GM23338 (cell line): ENCODE data around the gene NUDT5. TPM values are rescaled to one million over a fixed set of nuclear protein-coding genes. Genes with fewer than 3 reads are reported as not detected.

Experiments used
- ATAC-seq: fragments of 200-7000 bp; cut with Tn5 transposase; 3 replicates; pipeline ENCODE4 v1.9.1; 2020
- DNase-seq: peaks from one replicate; pipeline ENCODE4 v3.0.0-alpha.2; 2015; ENCODE audit warnings: low spot score
- H2AFZ ChIP-seq: fragments of 200-600 bp; sonication (generic); 2 replicates; pipeline ENCODE4 v1.8.0; 2016; ENCODE audit warnings: antibody characterized with exemption, mild to moderate bottlenecking, moderate library complexity
- H3F3A ChIP-seq: fragments of 200-600 bp; sonication (generic); replicated peaks from 2 replicates; pipeline ENCODE4 v1.8.0; 2017; ENCODE audit warnings: antibody characterized with exemption, mixed run types, low read depth
- H3K27ac ChIP-seq: fragments of 200-600 bp; sonication (generic); 2 replicates; pipeline ENCODE4 v1.6.1; 2016; ENCODE audit warnings: low read depth
- H3K27me3 ChIP-seq: fragments of 200-600 bp; sonication (generic); 2 replicates; pipeline ENCODE4 v1.8.0; 2016; ENCODE audit warnings: mild to moderate bottlenecking, mixed run types, moderate library complexity; ENCODE audit not compliant: insufficient read depth
- H3K36me3 ChIP-seq: fragments of 200-600 bp; sonication (generic); 2 replicates; pipeline ENCODE4 v1.8.0; 2016; ENCODE audit warnings: mild to moderate bottlenecking; ENCODE audit not compliant: insufficient read depth
- H3K4me1 ChIP-seq: fragments of 200-600 bp; sonication (generic); 2 replicates; pipeline ENCODE4 v1.8.0; 2016; ENCODE audit warnings: mild to moderate bottlenecking, moderate library complexity; ENCODE audit not compliant: insufficient read depth
- H3K4me2 ChIP-seq: fragments of 200-600 bp; sonication (generic); 2 replicates; pipeline ENCODE4 v1.7.1; 2017; ENCODE audit warnings: mixed run types
- H3K4me3 ChIP-seq: fragments of 200-600 bp; sonication (generic); 2 replicates; pipeline ENCODE4 v1.6.1; 2016; ENCODE audit warnings: mixed run types
- H3K79me2 ChIP-seq: fragments of 200-600 bp; sonication (generic); replicated peaks from 2 replicates; pipeline ENCODE4 v1.8.0; 2017; ENCODE audit warnings: mild to moderate bottlenecking; ENCODE audit not compliant: insufficient read depth
- H3K9me2 ChIP-seq: fragments of 200-600 bp; sonication (generic); 2 replicates; pipeline ENCODE4 v1.8.0; 2017; ENCODE audit not compliant: insufficient read depth
- H4K20me1 ChIP-seq: fragments of 200-600 bp; sonication (generic); replicated peaks from 2 replicates; pipeline ENCODE4 v1.8.0; 2017; ENCODE audit warnings: mild to moderate bottlenecking; ENCODE audit not compliant: insufficient read depth
- H3K27ac Mint-ChIP-seq: 2 replicates; pipeline ENCODE4 v1.8.0; 2020; ENCODE audit warnings: inconsistent platforms, mild to moderate bottlenecking, moderate library complexity, mixed read lengths
- H3K27me3 Mint-ChIP-seq: 3 replicates; pipeline ENCODE4 v1.8.0; 2022; ENCODE audit warnings: low read depth, mild to moderate bottlenecking, moderate library complexity, mixed read lengths, inconsistent platforms; ENCODE audit not compliant: insufficient read depth, poor library complexity
- H3K36me3 Mint-ChIP-seq: 3 replicates; pipeline ENCODE4 v1.8.0; 2021; ENCODE audit warnings: low read depth, mild to moderate bottlenecking, inconsistent platforms, moderate library complexity, mixed read lengths
- H3K4me1 Mint-ChIP-seq: 3 replicates; pipeline ENCODE4 v1.8.0; 2020; ENCODE audit warnings: mild to moderate bottlenecking, inconsistent platforms, mixed read lengths
- H3K4me3 Mint-ChIP-seq: 3 replicates; pipeline ENCODE4 v1.8.0; 2021; ENCODE audit warnings: moderate library complexity, mild to moderate bottlenecking, inconsistent platforms, mixed read lengths
- H3K9me3 Mint-ChIP-seq: 3 replicates; pipeline ENCODE4 v1.8.0; 2020; ENCODE audit warnings: moderate library complexity, mild to moderate bottlenecking, inconsistent platforms, mixed read lengths
- CREB1 ChIP-seq: fragments of 250-450 bp; sonication (Bioruptor Pico); IDR thresholded peaks from 2 replicates; pipeline ENCODE4 v1.5.0; 2020; ENCODE audit warnings: low read depth, mild to moderate bottlenecking, moderate library complexity
- ETS1 ChIP-seq: IDR thresholded peaks from 2 replicates; pipeline ENCODE4 v1.6.1; 2016; ENCODE audit warnings: antibody characterized with exemption
- EZH2 ChIP-seq: fragments of 200-600 bp; sonication (generic); IDR thresholded peaks from one replicate; pipeline ENCODE4 v1.8.0; 2017; ENCODE audit warnings: antibody characterized with exemption, mild to moderate bottlenecking, low read depth; ENCODE audit not compliant: unreplicated experiment
- EZH2phosphoT487 ChIP-seq: fragments of 200-600 bp; sonication (generic); IDR thresholded peaks from one replicate; pipeline ENCODE4 v1.8.1; 2018; ENCODE audit warnings: antibody characterized with exemption; ENCODE audit not compliant: unreplicated experiment
- JUNB ChIP-seq: IDR thresholded peaks from one replicate; pipeline ENCODE4 v1.6.1; 2016; ENCODE audit warnings: antibody characterized with exemption; ENCODE audit not compliant: unreplicated experiment
- NANOG ChIP-seq: IDR thresholded peaks from 2 replicates; pipeline ENCODE4 v1.6.1; 2016; ENCODE audit warnings: antibody characterized with exemption, borderline replicate concordance
- POLR2AphosphoS5 ChIP-seq: IDR thresholded peaks from 2 replicates; pipeline ENCODE4 v1.6.1; 2016; ENCODE audit warnings: antibody characterized with exemption, low read depth
- STAT1 ChIP-seq: IDR thresholded peaks from one replicate; pipeline ENCODE4 v1.6.1; 2016; ENCODE audit warnings: antibody characterized with exemption; ENCODE audit not compliant: unreplicated experiment
- ZNF114 ChIP-seq: fragments of 250-450 bp; sonication (Bioruptor Pico); IDR thresholded peaks from 2 replicates; pipeline ENCODE4 v1.5.0; 2020; ENCODE audit warnings: mild to moderate bottlenecking, moderate library complexity
- polyA plus RNA-seq: library from polyadenylated mRNA; unstranded; fragments of >200 nt; fragmentation: Nextera tagmentation; extraction: Ambion mirVana; gene quantifications from 2 replicates; pipeline ENCODE4 v1.2.1, GENCODE V29; 2016
- total RNA-seq: library from RNA; depleted of rRNA; stranded (reverse); fragments of >200 nt; shearing (Covaris generic); gene quantifications from 2 replicates; pipeline ENCODE4 v1.2.3, GENCODE V29; 2014
- TF ChIP-seq, protein P1 (sequence below), 2 experiments: fragments of 200-600 bp in 1 of 2; sonication (generic) in 1 of 2; conservative IDR thresholded peaks; 2 replicates each; pipeline versions ENCODE4 v1.5.1 to v1.6.1; 2016 to 2017; ENCODE audit warnings: antibody characterized with exemption in 2 of 2, low read depth in 2 of 2, mild to moderate bottlenecking in 2 of 2, moderate library complexity in 1 of 2

The NUDT5 gene
- total and polyA plus RNA-seq, 2 experiments from 2014 or later: 94.3 to 255 TPM

- ATAC-seq (no peak), DNase-seq (no peak)
- Mint-ChIP-seq H3K9me3 (no peaks in the 10 kb centered on the region), H3K27me3 (no peaks in the 10 kb centered on the region), H3K4me1 (no peaks in the 10 kb centered on the region), H3K4me3 (no peak overlapping the region), H3K36me3 (peaks cover 31% of the 10 kb centered on the region; the same call in 2 of the 3 replicates), H3K27ac (no peak overlapping the region)
- peaks cover 16% of the 10 kb centered on the region; the same call in 1 of the 2 replicates for H3K36me3 ChIP-seq
- no peaks in the 10 kb centered on the region for H3K79me2 ChIP-seq
- H3F3A ChIP-seq: no peaks in the 10 kb centered on the region
- no peak for TF ChIP-seq NANOG
- TF ChIP-seq EZH2: no peak
- no peak for TF ChIP-seq JUNB
- TF ChIP-seq CREB1 (CRISPR knock-in tag): no peak
- no peak for TF ChIP-seq ETS1
- TF ChIP-seq POLR2AphosphoS5: no peak
- no peak for TF ChIP-seq EZH2phosphoT487
- no peak for TF ChIP-seq STAT1
- H3K4me3 ChIP-seq: no peak overlapping the region
- no peaks in the 10 kb centered on the region; the same call in 1 of the 2 replicates for H4K20me1 ChIP-seq
- no peaks in the 10 kb centered on the region for H3K4me1 ChIP-seq
- H3K9me2 ChIP-seq: no peaks in the 10 kb centered on the region
- no peak overlapping the region for H2AFZ ChIP-seq
- H3K27me3 ChIP-seq: no peaks in the 10 kb centered on the region
- no peak overlapping the region for H3K27ac ChIP-seq
- H3K4me2 ChIP-seq: no peak overlapping the region
Observed at GRCh38 chr10:12140038-12140437, 55.7 kb downstream of the NUDT5 start.

DNA sequence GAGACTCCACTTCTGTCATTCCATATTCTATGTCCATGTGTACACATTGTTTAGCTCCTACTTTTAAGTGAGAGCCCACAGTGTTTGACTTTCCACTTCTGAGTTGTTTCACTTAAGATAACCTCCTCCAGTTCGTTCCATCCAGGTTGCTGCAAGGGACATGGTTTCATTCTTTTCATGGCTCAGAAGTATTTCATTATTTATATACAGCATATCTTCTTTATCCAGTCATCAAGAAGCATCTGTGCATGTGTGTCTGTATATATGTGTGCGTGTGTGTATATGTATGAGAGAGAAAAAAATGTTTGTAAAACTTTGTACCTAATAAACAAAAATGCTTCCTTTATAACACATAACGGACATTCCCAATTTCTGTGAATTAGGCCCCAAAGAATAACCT is 60.1 kb downstream of the NUDT5 start:
- Mint-ChIP-seq H3K4me1 (no peaks in the 10 kb centered on the region), H3K4me3 (no peak overlapping the region), H3K36me3 (peaks cover 27% of the 10 kb centered on the region; the same call in 2 of the 3 replicates), H3K27ac (no peak overlapping the region), H3K9me3 (no peaks in the 10 kb centered on the region), H3K27me3 (no peaks in the 10 kb centered on the region)
- Histone ChIP-seq H3K27me3 (no peaks in the 10 kb centered on the region), H3K36me3 (no peaks in the 10 kb centered on the region; the same call in 1 of the 2 replicates), H4K20me1 (no peaks in the 10 kb centered on the region; the same call in 1 of the 2 replicates), H3K4me1 (no peaks in the 10 kb centered on the region), H3K27ac (no peak overlapping the region), H3K4me3 (no peak overlapping the region), H3K4me2 (no peak overlapping the region), H2AFZ (no peak overlapping the region), H3K9me2 (no peaks in the 10 kb centered on the region), H3F3A (no peaks in the 10 kb centered on the region), H3K79me2 (peaks cover 13% of the 10 kb centered on the region)
- DNase-seq: no peak
- ATAC-seq: no peak
- TF ChIP-seq EZH2: no peak
- TF ChIP-seq EZH2phosphoT487: no peak
- TF ChIP-seq ETS1: no peak
- TF ChIP-seq, protein P1, sequence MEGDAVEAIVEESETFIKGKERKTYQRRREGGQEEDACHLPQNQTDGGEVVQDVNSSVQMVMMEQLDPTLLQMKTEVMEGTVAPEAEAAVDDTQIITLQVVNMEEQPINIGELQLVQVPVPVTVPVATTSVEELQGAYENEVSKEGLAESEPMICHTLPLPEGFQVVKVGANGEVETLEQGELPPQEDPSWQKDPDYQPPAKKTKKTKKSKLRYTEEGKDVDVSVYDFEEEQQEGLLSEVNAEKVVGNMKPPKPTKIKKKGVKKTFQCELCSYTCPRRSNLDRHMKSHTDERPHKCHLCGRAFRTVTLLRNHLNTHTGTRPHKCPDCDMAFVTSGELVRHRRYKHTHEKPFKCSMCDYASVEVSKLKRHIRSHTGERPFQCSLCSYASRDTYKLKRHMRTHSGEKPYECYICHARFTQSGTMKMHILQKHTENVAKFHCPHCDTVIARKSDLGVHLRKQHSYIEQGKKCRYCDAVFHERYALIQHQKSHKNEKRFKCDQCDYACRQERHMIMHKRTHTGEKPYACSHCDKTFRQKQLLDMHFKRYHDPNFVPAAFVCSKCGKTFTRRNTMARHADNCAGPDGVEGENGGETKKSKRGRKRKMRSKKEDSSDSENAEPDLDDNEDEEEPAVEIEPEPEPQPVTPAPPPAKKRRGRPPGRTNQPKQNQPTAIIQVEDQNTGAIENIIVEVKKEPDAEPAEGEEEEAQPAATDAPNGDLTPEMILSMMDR (conservative IDR thresholded peaks at IDR 0.05; ENCODE audit: low read depth in 2 of 2): no peak
- TF ChIP-seq CREB1 (CRISPR knock-in tag): no peak
- no peak for TF ChIP-seq ZNF114 (CRISPR knock-in tag)
